ENCODE data around the gene PTGDS.

Gene PTGDS

GRCh38 chr9:137011907-137012675, 34.8 kb downstream of the PTGDS start:
- DNase-seq = no peak

DNA sequence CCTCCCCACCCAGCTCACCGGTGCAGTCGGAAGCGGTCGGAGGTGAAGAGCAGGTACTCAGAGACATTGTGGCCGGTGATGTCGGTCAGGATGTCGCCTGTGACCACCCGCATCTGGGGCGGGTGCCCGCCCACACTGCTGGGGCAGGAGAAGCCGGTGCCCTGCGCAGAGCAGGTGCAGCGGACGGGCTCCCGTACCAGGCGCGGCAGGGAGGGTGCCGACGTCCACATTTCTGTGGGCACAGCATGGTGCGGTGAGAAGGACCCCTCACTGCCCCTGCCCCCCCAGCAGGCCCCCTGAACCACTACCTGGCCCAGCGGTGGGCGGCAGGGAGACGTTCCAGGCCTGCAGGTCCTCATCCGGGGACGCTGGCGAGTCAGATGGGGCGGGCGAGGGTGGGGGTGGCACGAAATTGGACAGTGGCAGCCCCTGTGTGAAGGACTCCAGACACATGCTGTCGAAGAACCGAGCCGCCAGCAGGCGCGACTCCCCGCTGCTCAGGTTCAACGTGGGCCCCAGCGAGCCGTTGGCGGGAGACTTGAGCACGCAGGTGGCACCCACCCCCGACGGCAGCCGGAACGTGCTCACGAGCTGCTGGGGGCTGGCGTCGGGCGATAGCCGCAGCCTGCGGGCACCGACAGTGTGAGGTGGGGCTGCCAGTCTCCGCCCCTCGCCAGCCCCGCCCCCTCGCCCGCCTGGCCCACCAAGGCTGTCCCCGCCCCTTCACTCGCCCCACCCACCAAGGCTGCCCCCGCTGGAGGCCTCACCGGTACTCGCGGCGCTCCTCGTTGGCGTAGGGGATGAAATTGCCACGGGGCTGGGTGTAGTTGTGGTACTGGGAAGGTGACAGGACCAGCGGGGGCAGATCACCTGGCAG, 35.6 kb downstream of the PTGDS start:
- DNase-seq = no peak

DNA sequence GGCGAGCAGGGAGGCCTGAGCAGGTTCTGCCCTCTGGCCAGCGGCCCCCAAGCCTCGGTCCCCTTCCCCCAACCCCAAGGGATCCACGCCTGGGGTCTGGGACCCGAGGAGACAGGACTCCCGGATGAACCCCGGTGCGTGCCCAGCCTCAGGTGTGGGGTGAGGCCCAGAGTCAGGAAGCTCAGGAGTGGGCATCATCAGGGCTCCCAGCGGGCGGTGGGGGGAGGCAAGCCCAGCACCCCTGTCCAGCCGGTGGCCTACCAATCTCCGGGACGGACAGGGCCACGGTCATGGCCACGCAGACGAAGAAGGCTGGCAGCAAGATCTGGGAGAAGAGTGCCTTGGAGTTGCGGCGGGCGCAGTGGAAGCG, 36.3 kb downstream of the PTGDS start:
- DNase-seq = no peak

- no peak for DNase-seq
Observed at GRCh38 chr9:137014166-137014565, 36.9 kb downstream of the PTGDS start.

DNA sequence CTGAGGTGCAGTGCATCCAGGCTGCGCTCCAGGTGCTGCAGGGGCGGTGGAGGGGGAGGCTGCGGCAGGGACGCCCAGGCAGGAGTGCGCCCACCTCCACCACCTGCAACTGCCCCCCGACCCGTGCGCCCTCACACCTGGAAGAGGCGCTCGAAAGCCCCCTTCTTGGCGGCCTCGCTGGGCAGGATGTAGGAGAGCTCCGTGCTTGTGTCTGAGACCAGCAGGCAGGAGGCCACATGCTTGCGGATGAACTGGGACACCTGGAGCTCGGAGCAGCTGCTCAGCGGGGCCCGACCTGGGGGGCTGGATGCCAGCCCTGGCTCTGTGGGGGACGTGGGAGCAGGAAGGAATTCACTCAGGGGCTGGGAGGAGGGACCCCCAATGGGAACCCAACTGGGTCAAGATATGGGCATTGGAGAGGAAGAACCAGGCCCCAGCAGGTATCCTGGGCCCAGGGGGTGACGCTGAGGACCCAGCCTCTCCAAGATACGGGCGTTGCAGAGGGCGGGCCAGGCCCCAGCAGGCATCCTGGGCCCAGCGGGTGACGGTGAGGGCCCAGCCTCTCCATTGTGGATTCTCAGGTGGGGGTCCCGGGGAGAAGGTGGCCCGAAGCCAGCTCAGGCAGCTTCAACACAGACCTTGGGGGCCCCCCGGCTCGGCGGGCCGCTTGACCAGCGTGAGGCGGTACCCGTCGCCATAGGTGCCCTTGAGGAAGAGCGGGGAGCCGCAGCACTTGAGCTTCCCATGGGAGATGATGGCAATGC, 37.7 kb downstream of the PTGDS start:
- DNase-seq = no peak

- DNase-seq = no peak
Observed at GRCh38 chr9:137015540-137015930, 38.2 kb downstream of the PTGDS start.

DNA sequence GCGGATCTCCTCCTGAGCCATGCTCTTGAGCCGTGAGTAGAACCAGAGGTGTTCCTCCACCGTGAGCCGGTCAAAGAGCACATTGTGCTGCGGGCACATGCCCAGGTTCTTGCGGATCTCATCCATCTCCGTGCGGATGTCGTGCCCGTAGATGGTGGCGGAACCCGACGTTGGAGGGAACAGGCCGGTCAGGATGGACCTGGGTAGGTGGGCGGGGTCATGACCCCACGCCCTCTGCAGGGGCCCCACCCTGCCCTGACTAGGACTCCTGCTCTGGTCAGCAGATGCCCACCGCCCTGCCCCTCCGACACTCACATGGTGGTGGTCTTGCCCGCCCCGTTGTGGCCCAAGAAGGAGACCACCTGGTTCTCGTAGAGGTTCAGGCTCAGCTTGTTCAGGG, 38.7 kb downstream of the PTGDS start:
- no peak for DNase-seq

DNA sequence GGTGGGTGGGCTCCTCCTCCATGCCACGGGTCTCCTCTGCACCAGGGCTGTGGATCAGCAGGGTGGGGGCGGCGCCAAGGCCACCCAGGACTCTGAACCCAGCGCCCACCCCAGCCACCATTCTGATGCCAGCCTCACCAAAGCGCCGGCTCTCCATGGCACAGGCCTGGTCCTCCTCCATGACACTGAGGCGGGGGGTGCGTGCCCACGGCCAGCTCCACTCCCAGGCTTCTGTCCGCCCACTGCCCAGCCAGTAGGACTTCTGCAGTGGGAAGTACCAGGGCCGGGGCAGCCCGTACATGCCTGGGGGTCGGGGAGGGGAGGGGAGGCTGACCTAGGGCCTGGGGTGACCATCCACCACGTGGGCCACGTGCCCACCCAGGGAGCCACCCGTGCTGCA, 39.1 kb downstream of the PTGDS start:
- no peak for DNase-seq

GRCh38 chr9:137017071-137017470, 39.8 kb downstream of the PTGDS start:
- no peak for DNase-seq

GRCh38 chr9:137017791-137018497, 40.6 kb downstream of the PTGDS start:
- DNase-seq = no peak

- no peak for DNase-seq
Observed at GRCh38 chr9:137018761-137019559, 41.7 kb downstream of the PTGDS start.

DNA sequence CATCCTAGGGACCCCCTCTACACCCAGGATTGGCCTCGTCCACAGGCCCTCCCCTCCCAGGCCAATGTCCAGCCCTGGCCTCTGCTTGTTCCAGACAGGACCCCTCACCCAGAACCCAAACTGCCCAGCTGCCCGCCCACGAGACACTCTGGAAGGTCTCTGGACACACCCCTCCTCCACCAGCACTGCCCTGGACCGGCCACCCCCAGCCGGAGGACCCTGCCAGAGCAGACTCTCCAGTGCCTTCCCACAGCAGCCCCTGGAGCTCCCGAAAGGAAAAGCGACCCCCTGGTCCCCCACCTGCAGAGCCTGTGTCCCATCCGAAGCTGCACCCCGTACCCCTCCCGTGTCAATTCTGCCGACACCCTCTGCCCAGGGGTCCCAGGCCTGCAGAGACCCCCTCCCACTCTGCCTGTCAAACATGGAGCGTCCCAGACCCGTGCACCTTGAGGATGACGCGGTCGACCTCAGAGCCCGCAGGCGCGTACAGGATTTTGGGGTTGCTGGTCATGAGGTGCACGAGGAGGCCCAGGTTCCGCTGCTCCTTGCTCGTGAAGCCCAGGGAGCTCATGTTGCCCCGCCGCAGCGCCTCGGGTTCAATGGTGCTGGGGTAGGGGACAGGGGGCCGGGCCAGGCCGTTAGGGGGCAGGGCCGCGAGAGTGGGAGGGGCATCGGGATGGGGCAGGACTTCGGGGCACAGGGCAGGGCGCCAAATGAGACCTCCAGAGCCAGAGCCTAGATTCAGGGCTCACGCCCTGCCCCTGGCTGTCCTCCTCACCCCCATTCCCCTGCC, 42.8 kb downstream of the PTGDS start:
- DNase-seq = no peak

DNA sequence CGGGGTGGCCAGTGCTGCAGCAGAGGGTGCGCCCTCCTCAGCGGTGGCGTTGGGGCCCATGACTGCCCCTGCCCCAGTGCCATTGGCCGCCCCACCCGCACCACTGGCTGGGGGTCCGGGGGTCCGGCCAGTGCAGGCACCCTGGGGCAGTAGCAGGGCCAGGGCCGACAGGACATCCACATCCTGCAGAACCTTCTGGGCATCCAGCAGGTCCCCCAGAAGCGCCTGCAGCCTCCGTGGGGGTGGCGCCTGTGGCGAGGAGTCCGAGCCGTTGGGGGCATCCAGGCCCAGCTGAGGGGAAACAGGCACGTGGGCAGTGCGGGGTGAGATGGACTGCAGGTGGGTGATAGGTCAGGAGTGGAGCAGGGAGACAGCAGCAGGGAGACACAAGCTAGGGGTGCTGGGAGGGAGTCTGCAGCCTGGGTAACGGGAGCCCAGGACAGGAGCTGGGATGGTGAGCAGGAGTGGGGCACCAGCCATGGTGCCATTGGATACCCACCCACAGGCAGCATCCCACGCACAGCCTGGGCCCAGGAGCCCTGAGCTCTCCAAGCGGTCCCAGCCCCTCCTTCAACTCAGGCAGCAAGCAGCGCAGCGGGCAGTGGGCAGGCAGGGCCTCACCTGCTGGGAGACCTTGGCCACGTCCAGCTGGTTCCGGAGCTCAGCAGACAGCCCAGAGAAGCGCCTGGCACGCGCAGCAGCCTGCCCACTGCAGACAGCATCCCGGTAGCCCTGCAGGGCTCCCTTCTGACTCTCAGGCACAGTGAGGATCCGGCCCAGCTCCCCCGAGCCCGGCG, 43.7 kb downstream of the PTGDS start:
- DNase-seq = no peak

DNA sequence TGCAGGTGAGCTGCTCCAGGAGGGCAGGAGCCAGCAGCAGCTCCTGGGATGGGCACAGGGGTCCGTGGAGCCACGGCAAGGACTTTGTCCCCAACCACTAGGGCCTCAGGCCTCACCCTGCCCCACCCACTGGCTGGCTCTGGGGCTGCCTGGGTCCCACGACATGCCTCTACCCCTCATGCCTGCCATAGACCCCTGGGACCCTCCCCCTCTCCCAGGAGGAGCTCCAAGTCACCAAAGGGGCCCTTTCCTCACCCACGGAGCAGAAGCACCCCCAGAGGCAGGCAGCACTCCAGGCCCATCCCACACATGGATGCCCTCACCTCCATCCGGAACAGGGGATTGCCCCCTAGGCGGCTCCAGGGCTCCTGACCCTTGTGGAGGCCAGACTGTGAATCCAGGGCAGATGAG, 44.3 kb downstream of the PTGDS start:
- no peak for DNase-seq

DNA sequence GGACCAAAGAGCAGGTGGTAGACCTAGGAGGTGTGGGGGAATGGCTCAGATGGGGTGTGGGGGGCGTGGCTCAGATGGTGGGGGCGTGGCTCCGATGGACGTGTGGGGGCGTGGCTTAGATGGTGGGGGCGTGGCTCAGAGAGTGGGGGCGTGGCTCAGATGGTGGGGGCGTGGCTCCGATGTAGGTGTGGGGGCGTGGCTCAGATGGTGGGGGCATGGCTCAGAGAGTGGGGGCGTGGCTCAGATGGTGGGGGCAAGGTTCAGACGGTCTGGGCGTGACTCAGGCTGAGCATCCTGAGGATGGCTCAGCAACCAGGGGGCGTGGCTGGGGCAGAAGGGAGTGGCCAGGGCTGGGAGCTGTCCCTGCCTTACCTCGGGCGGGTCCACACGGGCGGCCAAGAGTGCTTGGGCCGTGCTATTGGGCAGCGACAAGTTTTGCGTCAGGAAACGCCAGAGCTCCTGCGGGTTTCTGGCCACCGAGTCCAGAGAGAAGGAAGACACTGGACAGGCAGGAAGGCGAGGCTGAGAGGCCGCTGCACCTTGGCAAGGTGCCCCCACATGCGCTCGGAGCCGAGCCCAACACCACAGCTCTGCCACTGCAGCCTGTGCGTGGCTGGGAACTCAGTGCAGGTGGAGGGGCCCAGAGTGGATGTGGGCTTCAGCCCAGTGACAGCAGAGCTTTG, 44.8 kb downstream of the PTGDS start:
- peak; percentile 55 for DNase-seq

DNA sequence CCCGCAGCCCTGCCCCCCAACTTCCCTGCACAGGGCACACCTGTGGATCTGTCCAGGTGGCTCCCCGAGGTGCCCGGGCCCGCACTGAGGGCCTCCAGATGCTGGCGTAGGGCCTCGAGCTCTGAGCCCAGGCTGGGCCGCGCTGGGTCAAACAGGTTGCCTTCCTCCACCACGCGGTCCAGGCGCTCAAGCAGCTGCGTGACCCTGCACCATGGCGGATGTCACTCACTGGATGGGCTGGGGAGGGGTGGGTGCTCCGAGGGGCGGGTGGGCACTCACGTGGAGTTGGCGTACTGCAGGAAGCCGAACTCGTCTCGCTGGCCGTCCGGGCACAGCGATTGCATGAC, 45.3 kb downstream of the PTGDS start:
- no peak for DNase-seq

GRCh38 chr9:137023157-137023556, 45.9 kb downstream of the PTGDS start:
- DNase-seq = no peak

GRCh38 chr9:137023583-137023991, 46.3 kb downstream of the PTGDS start:
- DNase-seq = no peak

GRCh38 chr9:137025517-137025966, 48.2 kb downstream of the PTGDS start:
- peak; percentile 88 for DNase-seq

DNA sequence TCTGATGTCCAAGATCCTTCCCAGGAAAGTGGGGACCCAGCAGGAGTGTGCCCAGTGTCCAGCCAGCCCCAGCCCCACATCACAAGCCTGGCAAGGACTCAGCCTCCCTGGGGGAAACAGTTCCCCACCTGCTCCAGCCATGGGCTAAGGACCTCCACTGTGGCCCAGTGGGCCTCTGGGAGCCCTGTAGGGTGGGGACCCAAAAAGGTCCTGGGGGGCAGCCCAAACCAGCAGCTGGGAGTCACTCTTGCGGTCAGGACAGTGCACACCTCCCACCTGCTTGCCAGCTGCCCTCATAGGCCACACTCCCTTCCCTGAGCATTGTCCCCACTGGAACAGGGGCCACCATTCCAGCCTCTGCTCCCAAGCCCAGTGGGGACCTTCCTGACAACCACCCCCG, 49.1 kb downstream of the PTGDS start:
- DNase-seq = no peak
